OCI-LY3 (cell line): ENCODE results near the gene ACADM.

Experiments
- H2AFZ ChIP-seq: fragments of 200-600, 300-600 bp; shearing (Covaris generic); 2 replicates; pipeline ENCODE4 v1.6.0; 2014; ENCODE audit warnings: antibody characterized with exemption, low read depth, low read length
- H3K27ac ChIP-seq: fragments of 200-600, 300-600 bp; sonication (generic); 2 replicates; pipeline ENCODE4 v1.5.1; 2014; ENCODE audit warnings: mild to moderate bottlenecking, low read length, moderate library complexity, mixed read lengths
- H3K27me3 ChIP-seq: fragments of 200-600, 300-600 bp; sonication (generic); 2 replicates; pipeline ENCODE4 v1.6.1; 2014; ENCODE audit warnings: low read depth, low read length, mixed read lengths
- H3K36me3 ChIP-seq: fragments of 200-600, 300-600 bp; sonication (generic); replicated peaks from 2 replicates; pipeline ENCODE3; 2014; ENCODE audit warnings: low read depth, low read length, mixed read lengths
- H3K4me1 ChIP-seq: fragments of 300-600, 200-600 bp; sonication (generic); 2 replicates; pipeline ENCODE4 v1.6.1; 2014; ENCODE audit warnings: low read length, mixed read lengths
- H3K4me2 ChIP-seq: fragments of 200-600, 300-600 bp; sonication (generic); 2 replicates; pipeline ENCODE4 v1.6.1; 2014; ENCODE audit warnings: low read length, mixed read lengths
- H3K4me3 ChIP-seq: fragments of 300-600, 200-600 bp; sonication (generic); 2 replicates; pipeline ENCODE4 v1.5.1; 2014; ENCODE audit warnings: antibody characterized with exemption, mild to moderate bottlenecking, low read length, moderate library complexity
- H3K79me2 ChIP-seq: fragments of 300-600, 200-600 bp; shearing (Covaris generic); 2 replicates; pipeline ENCODE4 v1.6.1; 2014; ENCODE audit warnings: mild to moderate bottlenecking, low read length, mixed read lengths
- H3K9ac ChIP-seq: fragments of 300-600, 200-600 bp; shearing (Covaris generic); 2 replicates; pipeline ENCODE4 v1.6.0; 2014; ENCODE audit warnings: mild to moderate bottlenecking, low read length, moderate library complexity
- H3K9me3 ChIP-seq: fragments of 200-600, 300-600 bp; shearing (Covaris generic); 2 replicates; pipeline ENCODE4 v1.6.1; 2014; ENCODE audit warnings: low read length, mixed read lengths; ENCODE audit not compliant: insufficient read depth
- H4K20me1 ChIP-seq: fragments of 200-600, 300-600 bp; sonication (generic); 2 replicates; pipeline ENCODE4 v1.6.1; 2016; ENCODE audit warnings: low read length, mixed read lengths; ENCODE audit not compliant: insufficient read depth
- CTCF ChIP-seq: fragments of 200-600, 300-600 bp; sonication (generic); IDR thresholded peaks from 2 replicates; pipeline ENCODE4 v1.5.1; 2014; ENCODE audit warnings: antibody characterized with exemption, low read length, low read depth
- EZH2phosphoT487 ChIP-seq: fragments of 200-600 bp; shearing (Covaris generic); IDR thresholded peaks from 2 replicates; pipeline ENCODE4 v1.6.1; 2018; ENCODE audit warnings: antibody characterized with exemption, mixed run types, low read depth

Gene ACADM

GRCh38 chr1:75722966-75723365 is 1.5 kb upstream of the ACADM start:
- H4K20me1 ChIP-seq = 0 out of 2 replicates have a peak, but pooled peaks cover 3% of the 10 kb centered on the region
- no peak overlapping the region for H3K4me2 ChIP-seq
- no peak overlapping the region for H3K9ac ChIP-seq
- no peak for TF ChIP-seq CTCF
- no peak for TF ChIP-seq EZH2phosphoT487
- no peak overlapping the region for H3K27ac ChIP-seq
- peaks cover 28% of the 10 kb centered on the region for H3K4me1 ChIP-seq
- no peak overlapping the region for H3K4me3 ChIP-seq
- H3K9me3 ChIP-seq = no peaks in the 10 kb centered on the region
- no peak overlapping the region for H2AFZ ChIP-seq
- no peaks in the 10 kb centered on the region for H3K27me3 ChIP-seq
- H3K36me3 ChIP-seq = no peaks in the 10 kb centered on the region
- H3K79me2 ChIP-seq = peaks cover 24% of the 10 kb centered on the region

GRCh38 chr1:75723989-75724471 is 479 bp upstream of the ACADM start:
- Histone ChIP-seq H2AFZ (peak overlapping the region; percentile 71), H3K4me2 (peak overlapping the region; percentile 81), H3K9ac (peak overlapping the region; percentile 86), H3K4me1 (peaks cover 28% of the 10 kb centered on the region), H3K9me3 (no peaks in the 10 kb centered on the region), H3K27ac (peak overlapping the region; percentile 61), H3K27me3 (no peaks in the 10 kb centered on the region), H3K36me3 (no peaks in the 10 kb centered on the region), H3K79me2 (peaks cover 24% of the 10 kb centered on the region), H4K20me1 (0 out of 2 replicates have a peak, but pooled peaks cover 3% of the 10 kb centered on the region), H3K4me3 (peak overlapping the region; percentile 99)
- TF ChIP-seq CTCF (no peak), EZH2phosphoT487 (no peak)

- Histone ChIP-seq H3K36me3 (no peaks in the 10 kb centered on the region), H3K9me3 (no peaks in the 10 kb centered on the region), H3K4me3 (peak overlapping the region; percentile 99), H3K27ac (peak overlapping the region; percentile 61; the same call in 1 of the 2 replicates), H3K4me2 (peak overlapping the region; percentile 77), H3K79me2 (peaks cover 27% of the 10 kb centered on the region), H3K27me3 (no peaks in the 10 kb centered on the region), H3K9ac (peak overlapping the region; percentile 86), H3K4me1 (peaks cover 32% of the 10 kb centered on the region), H4K20me1 (0 out of 2 replicates have a peak, but pooled peaks cover 3% of the 10 kb centered on the region), H2AFZ (no peak overlapping the region)
- TF ChIP-seq EZH2phosphoT487 = no peak
- no peak for TF ChIP-seq CTCF
Observed at GRCh38 chr1:75725266-75725665, 757 bp downstream of the ACADM start.

- no peaks in the 10 kb centered on the region for H3K9me3 ChIP-seq
- H3K9ac ChIP-seq = peak overlapping the region; percentile 86
- no peaks in the 10 kb centered on the region for H3K27me3 ChIP-seq
- H3K27ac ChIP-seq = no peak overlapping the region
- peak overlapping the region; percentile 77 for H3K4me2 ChIP-seq
- peaks cover 27% of the 10 kb centered on the region for H3K79me2 ChIP-seq
- no peak overlapping the region for H2AFZ ChIP-seq
- H4K20me1 ChIP-seq = 0 out of 2 replicates have a peak, but pooled peaks cover 3% of the 10 kb centered on the region
- TF ChIP-seq EZH2phosphoT487 (no peak), CTCF (no peak)
- H3K4me1 ChIP-seq = peaks cover 38% of the 10 kb centered on the region
- H3K4me3 ChIP-seq = peak overlapping the region; percentile 99
- no peaks in the 10 kb centered on the region for H3K36me3 ChIP-seq
Observed at GRCh38 chr1:75725861-75726361, 1.4 kb downstream of the ACADM start.
